GM18511 (cell line): Measurements from ENCODE around the gene M1AP.

Experiments
- ATAC-seq: cut with Tn5 transposase; IDR thresholded peaks from one replicate; pipeline ENCODE4 v1.9.1; 2021; ENCODE audit warnings: mild to moderate bottlenecking, moderate library complexity; ENCODE audit not compliant: unreplicated experiment

Gene M1AP

GRCh38 chr2:74551530-74551929 lies 96.6 kb downstream of the M1AP start:
- ATAC-seq = no peak

GRCh38 chr2:74550231-74550630 lies 97.9 kb downstream of the M1AP start:
- ATAC-seq = no peak

DNA sequence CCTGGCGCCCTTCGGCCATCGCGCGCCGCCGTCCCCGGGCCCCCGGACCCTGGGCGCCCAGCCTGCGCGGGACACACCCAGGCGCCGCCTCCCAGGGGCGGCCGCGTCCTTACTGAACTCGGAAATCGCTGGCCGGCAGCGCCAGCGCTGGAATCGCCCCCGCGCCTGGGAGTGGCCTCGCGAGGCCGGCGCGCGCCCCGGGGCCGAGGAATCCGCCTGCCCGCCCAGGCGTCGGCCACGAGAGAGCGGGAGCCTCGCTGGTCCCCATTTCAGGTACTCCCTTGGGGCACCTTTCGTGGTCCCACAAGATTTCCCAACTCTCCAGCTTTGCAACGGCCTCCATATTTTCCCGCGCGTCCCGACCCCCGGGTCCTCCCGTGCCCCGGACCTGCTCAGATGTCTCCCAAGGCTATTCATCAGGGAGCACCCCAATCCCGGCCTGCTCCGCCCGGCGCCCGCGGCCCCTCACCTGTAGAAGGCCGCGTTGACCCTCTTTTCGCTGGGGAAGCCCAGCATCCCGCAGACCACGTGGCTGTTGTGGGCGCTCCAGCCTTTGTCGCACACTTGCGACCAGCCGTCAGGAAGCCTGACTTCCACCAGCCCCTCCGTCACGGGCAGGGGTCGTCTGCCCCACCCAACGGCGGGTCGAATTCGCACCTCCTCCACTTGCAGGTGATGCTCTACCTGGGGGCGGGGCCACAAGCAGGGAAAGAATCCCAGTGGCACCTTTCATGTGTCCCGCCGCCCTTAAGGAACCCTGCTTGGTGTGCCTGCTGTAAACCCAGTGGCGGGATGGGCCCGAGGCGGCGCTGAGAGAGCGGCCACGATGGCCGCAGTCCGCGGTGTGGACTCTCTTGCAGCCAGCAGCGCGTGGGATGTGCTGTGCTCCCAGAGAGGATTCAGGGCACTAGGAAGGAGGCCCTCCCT lies 99.0 kb downstream of the M1AP start:
- ATAC-seq = peak; percentile 43

GRCh38 chr2:74548285-74548899 lies 99.7 kb downstream of the M1AP start:
- no peak for ATAC-seq

DNA sequence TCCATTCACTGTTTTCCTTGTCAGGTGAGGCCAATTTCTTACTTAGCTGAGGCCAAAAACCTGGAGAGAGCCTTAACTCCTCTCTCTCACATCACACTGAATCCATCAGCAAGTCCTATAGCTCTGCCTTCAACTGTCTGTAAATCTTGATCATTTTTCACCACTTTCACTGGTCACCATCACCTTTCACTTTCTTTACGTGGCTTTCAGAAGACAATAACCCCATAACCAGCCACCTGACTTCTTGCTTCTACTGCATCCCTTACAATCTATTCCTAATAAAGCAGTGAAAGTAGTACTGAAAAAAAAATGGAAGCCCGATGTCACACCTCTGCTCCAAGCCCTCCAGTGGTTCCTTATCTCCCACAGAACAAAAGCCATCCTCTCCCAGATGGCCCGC lies 102.1 kb downstream of the M1AP start:
- no peak for ATAC-seq

DNA sequence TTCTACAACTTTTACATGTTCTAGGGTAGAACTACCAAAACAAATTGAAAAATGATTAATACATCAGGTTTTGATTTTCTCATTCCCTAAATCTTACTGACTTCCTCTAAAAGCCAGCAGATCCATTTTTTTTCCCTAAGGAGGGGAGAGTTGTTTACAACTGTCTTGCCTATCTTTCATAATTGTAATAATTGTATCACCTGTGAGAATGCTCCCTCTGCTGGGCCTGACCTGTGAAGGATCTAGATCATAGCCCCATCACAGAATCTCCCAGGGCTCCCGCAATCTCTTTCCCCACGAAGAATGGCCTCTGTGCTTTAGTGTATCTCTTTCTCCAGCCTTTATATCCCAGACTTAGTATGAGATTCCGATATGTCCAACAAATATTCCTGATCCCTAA lies 103.5 kb downstream of the M1AP start:
- ATAC-seq = no peak

DNA sequence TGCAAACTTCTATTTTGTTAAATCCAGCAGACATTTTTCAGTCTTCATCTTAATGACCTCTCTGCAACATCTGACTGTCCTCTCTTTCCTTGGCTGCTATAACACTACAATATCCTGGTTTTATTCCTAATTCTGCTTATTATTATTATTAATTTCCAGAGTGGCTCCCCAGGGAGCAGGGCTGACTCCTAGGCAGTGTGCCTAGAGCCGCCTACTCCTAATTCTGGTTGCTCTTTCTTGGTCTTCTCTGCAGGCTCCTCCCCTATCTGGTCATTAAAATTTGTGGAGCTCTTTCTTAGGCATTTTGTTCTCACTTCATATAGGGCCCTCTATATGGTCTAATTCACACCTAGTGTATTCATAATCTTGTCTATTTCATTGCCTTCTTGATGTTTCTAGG lies 105.2 kb downstream of the M1AP start:
- ATAC-seq = no peak

- ATAC-seq = no peak
Measured at GRCh38 chr2:74540291-74540690, 107.8 kb downstream of the M1AP start.

DNA sequence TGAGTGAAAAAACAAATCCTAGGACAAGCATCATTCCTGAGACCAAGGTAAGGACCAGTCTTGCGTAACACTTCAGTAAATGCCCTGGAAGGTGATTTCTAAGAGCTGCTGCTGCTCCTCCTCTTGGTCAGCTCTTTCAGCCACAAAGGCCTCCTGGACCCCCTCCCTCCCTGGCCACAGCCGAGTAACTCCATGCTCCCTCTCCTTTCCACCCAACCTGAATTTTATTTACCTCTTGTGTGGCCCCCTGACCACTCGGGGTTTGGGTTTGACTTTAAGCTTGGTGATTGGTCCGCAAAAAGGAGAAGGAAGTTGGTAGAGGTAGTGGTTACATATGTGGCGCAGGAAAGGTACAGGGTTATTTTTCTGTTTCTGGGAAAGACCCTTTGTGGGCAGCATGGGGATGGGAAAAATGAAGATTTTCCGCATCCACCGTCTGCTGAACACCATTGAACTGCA lies 109.2 kb downstream of the M1AP start:
- ATAC-seq = no peak

GRCh38 chr2:74537140-74537539 lies 111.0 kb downstream of the M1AP start:
- ATAC-seq = no peak

DNA sequence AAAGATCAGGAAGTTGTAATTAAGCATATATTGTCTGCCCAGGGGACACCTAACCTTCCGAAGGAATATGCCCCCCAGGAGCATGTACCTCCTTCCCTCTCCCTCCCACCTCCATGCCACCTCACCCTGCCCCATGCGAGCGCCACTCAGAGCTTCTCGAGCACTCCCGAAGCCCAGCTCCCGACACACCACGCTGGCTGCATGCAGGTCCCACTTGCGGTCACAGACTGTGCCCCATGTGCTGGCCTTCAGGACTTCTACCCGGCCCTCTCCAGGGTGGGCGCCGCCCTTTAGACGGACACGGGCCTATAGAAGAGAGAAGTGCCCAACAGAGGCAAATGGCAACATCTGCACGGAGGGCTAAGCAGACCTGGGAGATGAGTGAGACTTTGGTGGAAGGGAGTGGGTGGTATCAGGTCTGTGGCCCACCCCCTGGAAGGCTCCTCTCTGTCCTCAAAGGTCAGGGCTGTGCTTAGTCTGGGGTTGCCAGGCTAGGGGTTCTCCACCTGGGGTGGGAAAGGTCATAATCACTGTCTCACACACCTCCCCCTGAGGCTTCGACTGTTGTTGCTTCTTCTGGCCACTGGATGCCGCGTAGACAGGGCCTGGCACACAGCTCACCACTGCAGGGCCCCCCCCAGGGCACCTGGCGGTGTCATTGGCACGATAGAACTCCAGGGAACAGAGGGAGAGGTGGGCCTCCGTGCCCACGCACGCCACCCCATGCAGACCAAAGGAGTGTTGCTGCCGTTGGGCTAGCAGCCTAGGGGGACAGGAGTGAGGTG lies 111.8 kb downstream of the M1AP start:
- ATAC-seq = no peak

DNA sequence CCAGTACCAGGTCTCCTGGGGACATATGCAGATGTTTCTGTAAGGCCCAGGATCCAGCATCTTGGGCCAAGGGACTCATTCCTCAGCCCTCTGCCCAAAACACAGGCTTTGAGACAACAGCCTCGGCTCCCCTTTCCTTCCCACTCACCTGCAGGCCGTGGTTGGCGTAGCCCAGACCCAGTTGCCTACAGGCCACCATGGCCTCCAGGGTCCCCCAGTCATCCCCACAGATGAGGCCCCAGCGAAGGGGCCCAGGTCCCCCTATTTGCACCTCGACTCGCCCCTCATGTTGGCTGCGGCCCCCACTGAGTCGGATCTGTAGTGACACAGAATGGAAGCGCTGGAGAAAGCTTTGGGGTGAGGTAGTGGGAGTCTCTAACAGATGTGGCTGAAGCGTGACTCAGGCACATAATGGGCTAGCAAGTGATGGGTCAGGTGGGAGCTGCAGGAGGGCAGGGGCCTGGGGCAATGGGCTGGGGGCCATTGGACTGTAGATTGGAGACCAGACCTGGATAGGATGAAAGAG lies 112.6 kb downstream of the M1AP start:
- ATAC-seq = no peak

- no peak for ATAC-seq
Measured at GRCh38 chr2:74534411-74534810, 113.7 kb downstream of the M1AP start.

- no peak for ATAC-seq
Measured at GRCh38 chr2:74533464-74533863, 114.7 kb downstream of the M1AP start.

DNA sequence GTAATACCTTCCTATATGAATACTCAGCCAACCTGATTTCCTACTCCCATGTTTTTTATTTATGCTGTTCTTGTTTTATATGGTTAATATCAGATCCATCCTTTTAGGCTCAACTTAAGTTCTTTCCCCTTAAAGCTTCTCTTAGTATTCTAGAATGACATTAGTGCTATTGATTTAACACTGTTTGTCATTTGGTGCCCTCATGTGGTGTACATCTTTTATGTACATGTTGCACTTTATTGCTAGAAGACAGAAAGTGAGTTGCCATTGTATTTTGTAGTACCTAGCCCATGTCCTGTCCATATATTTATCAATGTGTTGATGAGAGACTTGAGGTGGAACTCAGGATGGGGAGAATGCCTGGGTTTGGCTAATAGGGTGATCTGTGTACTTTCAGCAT lies 115.9 kb downstream of the M1AP start:
- no peak for ATAC-seq

- ATAC-seq = no peak
Measured at GRCh38 chr2:74531666-74532065, 116.5 kb downstream of the M1AP start.

GRCh38 chr2:74530239-74531187 lies 117.6 kb downstream of the M1AP start:
- peak; percentile 33 for ATAC-seq

DNA sequence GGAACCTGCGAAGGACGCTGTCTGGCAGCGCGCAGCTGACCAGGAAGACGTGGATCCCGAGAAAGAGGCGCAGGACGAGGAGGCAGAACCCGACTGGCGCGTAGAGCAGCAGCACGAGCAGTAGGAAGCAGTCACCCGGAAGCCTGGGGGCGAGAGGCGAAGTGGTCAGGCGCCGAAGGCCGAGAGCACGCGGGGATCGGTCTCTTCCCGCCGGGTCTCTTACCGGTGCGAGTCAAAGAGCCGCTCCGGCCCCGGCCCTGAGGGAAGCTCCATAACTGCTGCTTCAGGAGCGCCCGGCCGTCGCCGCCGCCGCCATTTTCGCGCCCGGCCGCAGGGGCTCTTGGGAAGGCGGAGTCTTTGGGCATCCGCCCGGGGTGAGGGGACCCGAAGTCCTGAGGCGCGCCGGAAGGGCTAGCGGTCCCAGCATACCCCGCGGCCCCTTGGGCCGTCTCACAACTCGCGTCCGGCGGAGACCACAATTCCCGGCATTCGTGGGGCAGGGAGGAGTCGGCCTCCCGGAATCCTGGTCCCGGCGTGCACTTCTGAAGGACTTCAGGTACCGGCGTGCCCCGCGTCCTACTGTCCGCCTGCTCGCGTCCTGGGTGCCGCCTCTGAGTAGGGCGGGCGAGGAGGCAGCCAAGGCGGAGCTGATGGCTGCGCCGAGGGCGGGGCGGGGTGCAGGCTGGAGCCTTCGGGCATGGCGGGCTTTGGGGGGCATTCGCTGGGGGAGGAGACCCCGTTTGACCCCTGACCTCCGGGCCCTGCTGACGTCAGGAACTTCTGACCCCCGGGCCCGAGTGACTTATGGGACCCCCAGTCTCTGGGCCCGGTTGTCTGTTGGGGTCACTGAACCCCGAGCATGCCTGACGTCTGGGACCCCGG lies 118.5 kb downstream of the M1AP start, which contains the start of the genes AUP1 and HTRA2:
Gene AUP1, minus strand, starts transcription at position 350 of the 882 bp plus-strand sequence. Its CDS starts 77 bp downstream, at position 273.
Gene HTRA2, plus strand, starts transcription at position 577 of the 882 bp plus-strand sequence. Its CDS starts 74 bp downstream, at position 651.
- ATAC-seq = peak; percentile 86
